Neural cell (in vitro differentiated cells): ENCODE results near the gene IFITM2.

Source experiments
- EP300 ChIP-seq: fragments of 450-650 bp; conservative IDR thresholded peaks from 2 replicates; pipeline ENCODE4 v1.6.1; 2014; ENCODE audit warnings: antibody characterized with exemption, mild to moderate bottlenecking, moderate library complexity; ENCODE audit not compliant: poor library complexity, severe bottlenecking
- EZH2 ChIP-seq: fragments of 200-600, 300-800 bp; shearing (Covaris generic), sonication (generic); IDR thresholded peaks from 2 replicates; pipeline ENCODE4 v1.6.1; 2014; ENCODE audit warnings: antibody characterized with exemption, low read length, borderline replicate concordance, mild to moderate bottlenecking; ENCODE audit not compliant: insufficient read depth, poor library complexity, severe bottlenecking
- SMC3 ChIP-seq: fragments of 450-650 bp; conservative IDR thresholded peaks from 2 replicates; pipeline ENCODE4 v1.6.1; 2014; ENCODE audit warnings: antibody characterized with exemption, mild to moderate bottlenecking, moderate library complexity; ENCODE audit not compliant: poor library complexity
- TAF1 ChIP-seq: IDR thresholded peaks from 2 replicates; pipeline ENCODE4 v1.6.1; 2012; ENCODE audit warnings: low read depth
- TF ChIP-seq, protein P1 (sequence below): fragments of 450-650 bp; IDR thresholded peaks from 2 replicates; pipeline ENCODE4 v1.5.1; 2014; ENCODE audit warnings: antibody characterized with exemption, mild to moderate bottlenecking, moderate library complexity; ENCODE audit not compliant: poor library complexity, severe bottlenecking

DNA sequence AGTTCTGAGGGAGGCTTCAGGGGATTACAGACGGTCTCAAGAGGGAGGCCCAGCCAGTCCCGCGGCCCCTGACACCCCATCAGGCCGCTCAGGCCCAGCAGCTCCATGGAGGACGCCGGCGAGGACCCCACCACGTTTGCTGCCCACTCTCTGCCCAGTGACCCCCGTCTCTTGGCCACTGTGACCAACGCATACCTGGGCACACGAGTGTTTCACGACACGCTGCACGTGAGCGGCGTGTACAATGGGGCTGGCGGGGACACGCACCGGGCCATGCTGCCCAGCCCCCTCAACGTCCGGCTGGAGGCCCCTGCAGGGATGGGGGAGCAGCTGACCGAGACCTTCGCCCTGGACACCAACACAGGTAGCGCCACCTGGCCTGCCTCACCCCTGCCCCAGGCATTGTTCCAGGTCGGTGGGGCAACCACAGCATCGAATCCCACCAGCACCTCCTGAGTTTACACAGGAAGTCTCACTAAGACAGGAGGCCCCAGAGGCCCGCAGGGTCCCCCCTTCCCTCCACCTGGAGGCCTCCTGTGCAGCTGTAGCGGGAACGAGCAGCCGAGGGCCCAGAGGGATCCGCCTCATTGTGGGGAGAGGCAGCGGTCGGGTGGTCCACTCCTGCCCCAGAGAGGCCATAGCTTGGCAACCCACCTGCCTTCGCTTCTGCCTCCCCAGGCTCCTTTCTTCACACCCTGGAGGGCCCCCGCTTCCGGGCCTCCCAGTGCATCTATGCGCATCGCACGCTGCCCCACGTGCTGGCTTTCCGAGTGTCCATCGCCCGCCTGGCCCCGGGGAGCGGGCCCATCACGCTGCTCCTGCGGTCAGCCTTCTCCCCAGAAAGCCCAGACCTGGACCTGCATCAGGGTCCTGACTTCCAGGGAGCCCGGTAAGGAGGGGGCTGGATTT, 17.6 kb upstream of the IFITM2 start:
- no peak for TF ChIP-seq EP300
- TF ChIP-seq, protein P1, sequence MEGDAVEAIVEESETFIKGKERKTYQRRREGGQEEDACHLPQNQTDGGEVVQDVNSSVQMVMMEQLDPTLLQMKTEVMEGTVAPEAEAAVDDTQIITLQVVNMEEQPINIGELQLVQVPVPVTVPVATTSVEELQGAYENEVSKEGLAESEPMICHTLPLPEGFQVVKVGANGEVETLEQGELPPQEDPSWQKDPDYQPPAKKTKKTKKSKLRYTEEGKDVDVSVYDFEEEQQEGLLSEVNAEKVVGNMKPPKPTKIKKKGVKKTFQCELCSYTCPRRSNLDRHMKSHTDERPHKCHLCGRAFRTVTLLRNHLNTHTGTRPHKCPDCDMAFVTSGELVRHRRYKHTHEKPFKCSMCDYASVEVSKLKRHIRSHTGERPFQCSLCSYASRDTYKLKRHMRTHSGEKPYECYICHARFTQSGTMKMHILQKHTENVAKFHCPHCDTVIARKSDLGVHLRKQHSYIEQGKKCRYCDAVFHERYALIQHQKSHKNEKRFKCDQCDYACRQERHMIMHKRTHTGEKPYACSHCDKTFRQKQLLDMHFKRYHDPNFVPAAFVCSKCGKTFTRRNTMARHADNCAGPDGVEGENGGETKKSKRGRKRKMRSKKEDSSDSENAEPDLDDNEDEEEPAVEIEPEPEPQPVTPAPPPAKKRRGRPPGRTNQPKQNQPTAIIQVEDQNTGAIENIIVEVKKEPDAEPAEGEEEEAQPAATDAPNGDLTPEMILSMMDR: no peak
- no peak for TF ChIP-seq EZH2
- no peak for TF ChIP-seq TAF1
- no peak for TF ChIP-seq SMC3
